Neural cell (in vitro differentiated cells): ENCODE data around the gene IGSF21. TPM values are rescaled to one million over a fixed set of nuclear protein-coding genes. Genes with fewer than 3 reads are reported as not detected.

Experiments used
- H2AFZ ChIP-seq: fragments of 200-600, 300-800 bp; sonication (generic), shearing (Covaris generic); 2 replicates; pipeline ENCODE4 v1.6.0; 2014; ENCODE audit warnings: low read depth, mild to moderate bottlenecking, antibody characterized with exemption, low read length, moderate library complexity
- H3F3A ChIP-seq: fragments of 200-600 bp; shearing (Covaris generic); 2 replicates; pipeline ENCODE4 v1.6.1; 2016; ENCODE audit warnings: mild to moderate bottlenecking, moderate library complexity, mixed read lengths, antibody characterized with exemption, low read length; ENCODE audit not compliant: insufficient read depth, poor library complexity, severe bottlenecking
- H3K27ac ChIP-seq: fragments of 200-600, 300-800 bp; sonication (generic), shearing (Covaris generic); 2 replicates; pipeline ENCODE4 v1.5.1; 2014; ENCODE audit warnings: mild to moderate bottlenecking, low read length, moderate library complexity
- H3K27me3 ChIP-seq: fragments of 300-800, 200-600 bp; sonication (generic), shearing (Covaris generic); 2 replicates; pipeline ENCODE4 v1.6.0; 2014; ENCODE audit warnings: mild to moderate bottlenecking, low read depth, low read length, moderate library complexity; ENCODE audit not compliant: insufficient read depth
- H3K36me3 ChIP-seq: fragments of 300-800, 200-600 bp; sonication (generic), shearing (Covaris generic); 2 replicates; pipeline ENCODE4 v1.5.1; 2014; ENCODE audit warnings: mild to moderate bottlenecking, antibody characterized with exemption, low read length, moderate library complexity; ENCODE audit not compliant: insufficient read depth
- H3K4me2 ChIP-seq: fragments of 300-800, 200-600 bp; sonication (generic), shearing (Covaris generic); 2 replicates; pipeline ENCODE4 v1.6.0; 2014; ENCODE audit warnings: mild to moderate bottlenecking, low read length
- H3K4me3 ChIP-seq: fragments of 300-800, 200-600 bp; sonication (generic), shearing (Covaris generic); 2 replicates; pipeline ENCODE4 v1.5.1; 2014; ENCODE audit warnings: mild to moderate bottlenecking, low read length, moderate library complexity
- H3K79me2 ChIP-seq: fragments of 200-600 bp; shearing (Covaris generic); replicated peaks from 2 replicates; pipeline ENCODE4 v1.6.0; 2014; ENCODE audit warnings: mild to moderate bottlenecking, low read length, moderate library complexity; ENCODE audit not compliant: insufficient read depth
- H3K9ac ChIP-seq: fragments of 300-800, 200-600 bp; sonication (generic), shearing (Covaris generic); 2 replicates; pipeline ENCODE4 v1.6.1; 2016; ENCODE audit warnings: mild to moderate bottlenecking, low read length, mixed read lengths
- H3K9me2 ChIP-seq: fragments of 200-600 bp; shearing (Covaris generic); 2 replicates; pipeline ENCODE4 v1.6.1; 2016; ENCODE audit warnings: mild to moderate bottlenecking, low read length, mixed read lengths; ENCODE audit not compliant: insufficient read depth
- H3K9me3 ChIP-seq: fragments of 200-600, 300-800 bp; sonication (generic), shearing (Covaris generic); 2 replicates; pipeline ENCODE4 v1.6.1; 2016; ENCODE audit warnings: mild to moderate bottlenecking, mixed run types, low read length, moderate library complexity, mixed read lengths
- H4K20me1 ChIP-seq: fragments of 200-600 bp; shearing (Covaris generic); 2 replicates; pipeline ENCODE4 v1.6.1; 2016; ENCODE audit warnings: mild to moderate bottlenecking, mixed run types; ENCODE audit not compliant: insufficient read depth
- EP300 ChIP-seq: fragments of 450-650 bp; conservative IDR thresholded peaks from 2 replicates; pipeline ENCODE4 v1.6.1; 2014; ENCODE audit warnings: antibody characterized with exemption, mild to moderate bottlenecking, moderate library complexity; ENCODE audit not compliant: poor library complexity, severe bottlenecking
- EZH2 ChIP-seq: fragments of 200-600, 300-800 bp; shearing (Covaris generic), sonication (generic); IDR thresholded peaks from 2 replicates; pipeline ENCODE4 v1.6.1; 2014; ENCODE audit warnings: antibody characterized with exemption, low read length, borderline replicate concordance, mild to moderate bottlenecking; ENCODE audit not compliant: insufficient read depth, poor library complexity, severe bottlenecking
- MXI1 ChIP-seq: fragments of 450-650 bp; conservative IDR thresholded peaks from 2 replicates; pipeline ENCODE4 v1.6.1; 2014; ENCODE audit warnings: antibody characterized with exemption, mild to moderate bottlenecking; ENCODE audit not compliant: poor library complexity, severe bottlenecking
- POLR2AphosphoS5 ChIP-seq: IDR thresholded peaks from 2 replicates; pipeline ENCODE4 v1.6.1; 2012
- RAD21 ChIP-seq: fragments of 450-650 bp; conservative IDR thresholded peaks from 2 replicates; pipeline ENCODE4 v1.6.1; 2014; ENCODE audit warnings: antibody characterized with exemption, mild to moderate bottlenecking, moderate library complexity
- SMC3 ChIP-seq: fragments of 450-650 bp; conservative IDR thresholded peaks from 2 replicates; pipeline ENCODE4 v1.6.1; 2014; ENCODE audit warnings: antibody characterized with exemption, mild to moderate bottlenecking, moderate library complexity; ENCODE audit not compliant: poor library complexity
- TAF1 ChIP-seq: IDR thresholded peaks from 2 replicates; pipeline ENCODE4 v1.6.1; 2012; ENCODE audit warnings: low read depth
- polyA plus RNA-seq: library from polyadenylated mRNA; depleted of rRNA; stranded (reverse); fragments of >200 nt; gene quantifications from 2 replicates; pipeline ENCODE4 v1.2.3, GENCODE V29; 2014
- TF ChIP-seq, protein P1 (sequence below): fragments of 450-650 bp; IDR thresholded peaks from 2 replicates; pipeline ENCODE4 v1.5.1; 2014; ENCODE audit warnings: antibody characterized with exemption, mild to moderate bottlenecking, moderate library complexity; ENCODE audit not compliant: poor library complexity, severe bottlenecking
- TF ChIP-seq, protein P2 (sequence below): IDR thresholded peaks from 2 replicates; pipeline ENCODE4 v1.6.1; 2012; ENCODE audit warnings: borderline replicate concordance

The IGSF21 gene
- polyA plus RNA-seq, 1 donor from 2014 or later = 2.4 TPM

DNA sequence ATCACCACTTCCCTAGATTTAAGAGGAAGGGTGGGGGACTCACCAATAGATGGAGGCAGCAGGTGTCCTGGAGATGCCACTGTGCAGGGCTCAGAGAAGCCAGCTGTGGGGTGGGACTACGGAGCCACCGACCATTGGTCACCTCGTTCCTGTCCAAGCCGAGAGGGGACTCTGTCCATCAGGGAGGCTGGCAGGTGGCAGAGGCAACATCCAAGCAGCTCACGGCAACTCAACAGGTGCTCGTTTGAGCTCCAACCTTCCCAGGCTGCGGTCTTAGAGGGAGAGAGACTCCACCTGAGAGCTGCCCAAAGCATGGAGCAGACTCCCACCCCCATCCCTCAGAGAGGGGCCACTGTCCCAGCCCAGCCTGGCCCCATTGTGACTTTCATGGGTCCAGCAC lies 71.4 kb downstream of the IGSF21 start:
- Histone ChIP-seq H3K36me3 (no peaks in the 10 kb centered on the region), H3K4me2 (no peak overlapping the region), H2AFZ (no peak overlapping the region), H3F3A (no peaks in the 10 kb centered on the region), H3K9me3 (no peaks in the 10 kb centered on the region), H3K9ac (no peak overlapping the region), H3K4me3 (no peak overlapping the region), H3K9me2 (no peaks in the 10 kb centered on the region), H4K20me1 (no peaks in the 10 kb centered on the region), H3K27me3 (no peaks in the 10 kb centered on the region), H3K27ac (no peak overlapping the region), H3K79me2 (no peaks in the 10 kb centered on the region)
- TF ChIP-seq POLR2AphosphoS5 (no peak), TAF1 (no peak), RAD21 (no peak), EP300 (no peak), EZH2 (no peak), MXI1 (no peak), SMC3 (no peak)
- TF ChIP-seq, protein P1, sequence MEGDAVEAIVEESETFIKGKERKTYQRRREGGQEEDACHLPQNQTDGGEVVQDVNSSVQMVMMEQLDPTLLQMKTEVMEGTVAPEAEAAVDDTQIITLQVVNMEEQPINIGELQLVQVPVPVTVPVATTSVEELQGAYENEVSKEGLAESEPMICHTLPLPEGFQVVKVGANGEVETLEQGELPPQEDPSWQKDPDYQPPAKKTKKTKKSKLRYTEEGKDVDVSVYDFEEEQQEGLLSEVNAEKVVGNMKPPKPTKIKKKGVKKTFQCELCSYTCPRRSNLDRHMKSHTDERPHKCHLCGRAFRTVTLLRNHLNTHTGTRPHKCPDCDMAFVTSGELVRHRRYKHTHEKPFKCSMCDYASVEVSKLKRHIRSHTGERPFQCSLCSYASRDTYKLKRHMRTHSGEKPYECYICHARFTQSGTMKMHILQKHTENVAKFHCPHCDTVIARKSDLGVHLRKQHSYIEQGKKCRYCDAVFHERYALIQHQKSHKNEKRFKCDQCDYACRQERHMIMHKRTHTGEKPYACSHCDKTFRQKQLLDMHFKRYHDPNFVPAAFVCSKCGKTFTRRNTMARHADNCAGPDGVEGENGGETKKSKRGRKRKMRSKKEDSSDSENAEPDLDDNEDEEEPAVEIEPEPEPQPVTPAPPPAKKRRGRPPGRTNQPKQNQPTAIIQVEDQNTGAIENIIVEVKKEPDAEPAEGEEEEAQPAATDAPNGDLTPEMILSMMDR = no peak
- TF ChIP-seq, protein P2, sequence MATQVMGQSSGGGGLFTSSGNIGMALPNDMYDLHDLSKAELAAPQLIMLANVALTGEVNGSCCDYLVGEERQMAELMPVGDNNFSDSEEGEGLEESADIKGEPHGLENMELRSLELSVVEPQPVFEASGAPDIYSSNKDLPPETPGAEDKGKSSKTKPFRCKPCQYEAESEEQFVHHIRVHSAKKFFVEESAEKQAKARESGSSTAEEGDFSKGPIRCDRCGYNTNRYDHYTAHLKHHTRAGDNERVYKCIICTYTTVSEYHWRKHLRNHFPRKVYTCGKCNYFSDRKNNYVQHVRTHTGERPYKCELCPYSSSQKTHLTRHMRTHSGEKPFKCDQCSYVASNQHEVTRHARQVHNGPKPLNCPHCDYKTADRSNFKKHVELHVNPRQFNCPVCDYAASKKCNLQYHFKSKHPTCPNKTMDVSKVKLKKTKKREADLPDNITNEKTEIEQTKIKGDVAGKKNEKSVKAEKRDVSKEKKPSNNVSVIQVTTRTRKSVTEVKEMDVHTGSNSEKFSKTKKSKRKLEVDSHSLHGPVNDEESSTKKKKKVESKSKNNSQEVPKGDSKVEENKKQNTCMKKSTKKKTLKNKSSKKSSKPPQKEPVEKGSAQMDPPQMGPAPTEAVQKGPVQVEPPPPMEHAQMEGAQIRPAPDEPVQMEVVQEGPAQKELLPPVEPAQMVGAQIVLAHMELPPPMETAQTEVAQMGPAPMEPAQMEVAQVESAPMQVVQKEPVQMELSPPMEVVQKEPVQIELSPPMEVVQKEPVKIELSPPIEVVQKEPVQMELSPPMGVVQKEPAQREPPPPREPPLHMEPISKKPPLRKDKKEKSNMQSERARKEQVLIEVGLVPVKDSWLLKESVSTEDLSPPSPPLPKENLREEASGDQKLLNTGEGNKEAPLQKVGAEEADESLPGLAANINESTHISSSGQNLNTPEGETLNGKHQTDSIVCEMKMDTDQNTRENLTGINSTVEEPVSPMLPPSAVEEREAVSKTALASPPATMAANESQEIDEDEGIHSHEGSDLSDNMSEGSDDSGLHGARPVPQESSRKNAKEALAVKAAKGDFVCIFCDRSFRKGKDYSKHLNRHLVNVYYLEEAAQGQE = no peak

DNA sequence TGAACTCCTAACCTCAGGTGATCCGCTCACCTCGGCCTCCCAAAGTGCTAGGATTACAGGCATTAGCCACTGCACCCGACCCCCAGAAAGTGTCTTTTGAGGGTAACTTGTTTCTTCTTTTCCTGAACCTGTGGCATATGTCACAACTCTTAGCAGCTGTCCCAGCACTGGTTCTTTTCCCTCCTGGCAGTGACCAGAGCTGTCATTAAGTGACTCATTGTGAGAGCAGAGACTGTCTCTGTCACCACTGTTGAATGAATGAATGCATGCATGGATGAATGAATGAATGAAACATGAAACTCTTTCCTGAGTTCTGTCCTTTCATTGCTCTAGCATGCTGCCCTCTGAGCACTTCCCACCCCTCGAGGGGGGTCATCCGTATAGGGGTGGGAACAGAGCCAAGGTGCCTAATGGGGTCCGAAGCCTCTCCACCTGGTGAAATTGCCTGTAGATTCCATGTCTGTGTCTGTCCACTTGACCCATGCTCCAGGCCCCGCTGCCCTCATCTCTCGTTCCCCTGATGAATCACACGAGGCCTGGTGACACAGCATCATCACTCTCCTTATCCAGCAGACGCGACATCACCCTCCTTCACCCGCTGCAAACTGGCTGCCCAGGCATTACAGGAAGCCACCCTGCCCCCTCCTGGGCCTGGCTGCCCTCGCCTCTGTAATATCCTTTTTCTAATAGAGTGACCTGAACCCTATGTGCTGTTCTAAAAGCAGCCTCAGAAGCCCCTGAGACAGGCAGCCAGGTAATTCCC lies 75.0 kb downstream of the IGSF21 start:
- no peaks in the 10 kb centered on the region for H3K79me2 ChIP-seq
- H2AFZ ChIP-seq = no peak overlapping the region
- no peaks in the 10 kb centered on the region for H3K36me3 ChIP-seq
- H3K4me3 ChIP-seq = no peak overlapping the region
- no peaks in the 10 kb centered on the region for H3F3A ChIP-seq
- no peak for TF ChIP-seq EP300
- no peak for TF ChIP-seq POLR2AphosphoS5
- TF ChIP-seq SMC3 = no peak
- TF ChIP-seq, protein P1 = no peak
- TF ChIP-seq EZH2 = no peak
- TF ChIP-seq TAF1 = no peak
- no peak for TF ChIP-seq RAD21
- TF ChIP-seq MXI1 = no peak
- TF ChIP-seq, protein P2 = no peak
- no peak overlapping the region for H3K9ac ChIP-seq
- no peaks in the 10 kb centered on the region for H3K27me3 ChIP-seq
- H3K9me3 ChIP-seq = no peaks in the 10 kb centered on the region
- H3K9me2 ChIP-seq = no peaks in the 10 kb centered on the region
- H3K4me2 ChIP-seq = no peak overlapping the region
- no peaks in the 10 kb centered on the region for H4K20me1 ChIP-seq
- H3K27ac ChIP-seq = no peak overlapping the region
